ENCODE results near the gene C14orf132.

C14orf132 gene

GRCh38 chr14:96054661-96055060 is 15.5 kb downstream of the C14orf132 start:
- no peak for TF ChIP-seq CTCF (IDR thresholded peaks at IDR 0.05; ENCODE audit: low read length, missing control alignments)
- DNase-seq (ENCODE audit: low read depth), result no peak
- no peak overlapping the region for H3K4me3 ChIP-seq (replicated peaks; ENCODE audit: low read depth, low read length)

GRCh38 chr14:96055065-96055752 is 16.0 kb downstream of the C14orf132 start:
- H3K4me3 ChIP-seq (replicated peaks; ENCODE audit: low read depth, low read length), result no peak overlapping the region
- no peak for TF ChIP-seq CTCF (IDR thresholded peaks at IDR 0.05; ENCODE audit: low read length, missing control alignments)
- no peak for DNase-seq (ENCODE audit: low read depth)

- no peak for DNase-seq (ENCODE audit: low read depth)
- no peak for TF ChIP-seq CTCF (IDR thresholded peaks at IDR 0.05; ENCODE audit: low read length, missing control alignments)
- H3K4me3 ChIP-seq (replicated peaks; ENCODE audit: low read depth, low read length), result no peak overlapping the region
Measured at GRCh38 chr14:96055753-96056508, 16.8 kb downstream of the C14orf132 start.

- no peak for DNase-seq (ENCODE audit: low read depth)
- TF ChIP-seq CTCF (IDR thresholded peaks at IDR 0.05; ENCODE audit: low read length, missing control alignments), result no peak
- no peak overlapping the region for H3K4me3 ChIP-seq (replicated peaks; ENCODE audit: low read depth, low read length)
Measured at GRCh38 chr14:96056509-96057422, 17.6 kb downstream of the C14orf132 start.

GRCh38 chr14:96057738-96058137 is 18.6 kb downstream of the C14orf132 start:
- no peak for TF ChIP-seq CTCF (IDR thresholded peaks at IDR 0.05; ENCODE audit: low read length, missing control alignments)
- no peak overlapping the region for H3K4me3 ChIP-seq (replicated peaks; ENCODE audit: low read depth, low read length)
- DNase-seq (ENCODE audit: low read depth), result no peak

- no peak overlapping the region for H3K4me3 ChIP-seq (replicated peaks; ENCODE audit: low read depth, low read length)
- TF ChIP-seq CTCF (IDR thresholded peaks at IDR 0.05; ENCODE audit: low read length, missing control alignments), result no peak
- DNase-seq (ENCODE audit: low read depth), result no peak
Measured at GRCh38 chr14:96058576-96059200, 19.5 kb downstream of the C14orf132 start.
